ENCODE results near the gene STEAP3.

Gene STEAP3

DNA sequence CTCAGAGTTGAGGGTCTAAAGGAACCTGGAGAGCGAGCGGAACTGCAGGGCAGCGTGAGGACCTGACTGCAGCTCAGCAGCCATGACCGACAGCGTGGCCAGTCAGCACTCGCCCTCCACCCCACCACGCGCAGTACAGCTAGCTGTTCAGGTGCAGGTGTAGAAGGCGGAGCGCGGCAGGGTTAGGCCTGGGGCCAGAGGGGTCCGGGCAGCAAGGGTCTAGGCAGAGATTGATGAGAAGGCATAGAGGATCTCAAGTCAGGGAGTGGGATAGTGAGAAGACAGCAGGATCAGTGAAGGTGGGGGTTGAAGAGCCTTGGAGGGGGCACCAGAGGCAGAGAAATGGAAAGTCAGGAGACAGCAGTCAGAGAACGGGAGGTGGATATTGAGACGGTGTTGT, 71.0 kb downstream of the STEAP3 start:
- Histone ChIP-seq H3K9me3 (replicated peaks; ENCODE audit: insufficient read depth, low read length) (no peaks in the 10 kb centered on the region), H3K27me3 (replicated peaks; ENCODE audit: insufficient read depth, low read length) (no peaks in the 10 kb centered on the region), H2AFZ (ENCODE audit: low read length) (no peak overlapping the region), H3F3A (ENCODE audit: insufficient read depth, low read length) (peaks cover 11% of the 10 kb centered on the region; the same call in 1 of the 2 replicates), H3K79me2 (ENCODE audit: low read length) (no peaks in the 10 kb centered on the region), H4K20me1 (ENCODE audit: insufficient read depth, low read length) (no peaks in the 10 kb centered on the region), H3K27ac (ENCODE audit: low read length) (no peak overlapping the region), H3K4me3 (ENCODE audit: low read length) (no peak overlapping the region), H3K4me1 (ENCODE audit: low read length) (peaks cover 16% of the 10 kb centered on the region), H3K9ac (ENCODE audit: low read length) (no peak overlapping the region), H3K9me2 (replicated peaks; ENCODE audit: insufficient read depth, low read length) (no peaks in the 10 kb centered on the region), H3K4me2 (ENCODE audit: low read depth, low read length) (no peak overlapping the region), H3K36me3 (replicated peaks; ENCODE audit: insufficient read depth, low read length) (no peaks in the 10 kb centered on the region)
- TF ChIP-seq EZH2phosphoT487 (IDR thresholded peaks at IDR 0.05; ENCODE audit: low read length): no peak
- TF ChIP-seq EZH2 (optimal IDR thresholded peaks at IDR 0.05; ENCODE audit: low read depth, low read length): no peak
- TF ChIP-seq, protein P1, sequence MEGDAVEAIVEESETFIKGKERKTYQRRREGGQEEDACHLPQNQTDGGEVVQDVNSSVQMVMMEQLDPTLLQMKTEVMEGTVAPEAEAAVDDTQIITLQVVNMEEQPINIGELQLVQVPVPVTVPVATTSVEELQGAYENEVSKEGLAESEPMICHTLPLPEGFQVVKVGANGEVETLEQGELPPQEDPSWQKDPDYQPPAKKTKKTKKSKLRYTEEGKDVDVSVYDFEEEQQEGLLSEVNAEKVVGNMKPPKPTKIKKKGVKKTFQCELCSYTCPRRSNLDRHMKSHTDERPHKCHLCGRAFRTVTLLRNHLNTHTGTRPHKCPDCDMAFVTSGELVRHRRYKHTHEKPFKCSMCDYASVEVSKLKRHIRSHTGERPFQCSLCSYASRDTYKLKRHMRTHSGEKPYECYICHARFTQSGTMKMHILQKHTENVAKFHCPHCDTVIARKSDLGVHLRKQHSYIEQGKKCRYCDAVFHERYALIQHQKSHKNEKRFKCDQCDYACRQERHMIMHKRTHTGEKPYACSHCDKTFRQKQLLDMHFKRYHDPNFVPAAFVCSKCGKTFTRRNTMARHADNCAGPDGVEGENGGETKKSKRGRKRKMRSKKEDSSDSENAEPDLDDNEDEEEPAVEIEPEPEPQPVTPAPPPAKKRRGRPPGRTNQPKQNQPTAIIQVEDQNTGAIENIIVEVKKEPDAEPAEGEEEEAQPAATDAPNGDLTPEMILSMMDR (IDR thresholded peaks at IDR 0.05; ENCODE audit: low read length): no peak
- no peak for DNase-seq

DNA sequence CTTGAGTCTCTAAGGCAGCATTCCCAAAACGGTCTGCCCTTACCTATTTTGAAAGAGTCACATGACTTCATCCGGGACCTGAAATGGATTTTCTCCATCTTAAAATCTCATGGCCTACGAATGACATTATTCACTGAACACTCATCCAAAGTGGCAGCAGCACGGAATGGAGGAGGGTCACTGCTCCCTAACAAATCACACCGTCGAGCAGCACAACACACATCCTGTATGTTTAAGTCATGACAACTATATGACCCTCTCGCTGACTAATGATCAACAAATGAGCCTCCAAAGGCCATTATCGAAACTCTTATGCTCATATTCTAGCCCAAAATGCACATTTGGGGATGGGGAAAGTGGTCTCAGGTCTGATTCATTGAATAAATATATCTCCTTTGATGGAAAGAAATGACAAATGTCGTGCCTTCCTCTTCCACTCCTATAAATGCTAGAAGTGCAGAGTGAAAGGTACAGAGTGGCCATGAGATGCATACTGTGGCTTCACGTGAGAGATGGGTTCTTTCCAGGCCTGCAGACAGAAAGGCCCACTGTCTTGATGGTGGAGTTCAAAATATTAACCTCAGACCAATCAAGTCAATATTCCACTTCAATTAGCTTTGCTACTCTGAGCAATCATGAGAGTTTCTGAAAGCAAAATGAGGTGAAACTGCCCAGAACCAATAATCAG, 72.2 kb downstream of the STEAP3 start:
- no peaks in the 10 kb centered on the region for H3K79me2 ChIP-seq (ENCODE audit: low read length)
- peaks cover 16% of the 10 kb centered on the region for H3K4me1 ChIP-seq (ENCODE audit: low read length)
- no peak overlapping the region for H2AFZ ChIP-seq (ENCODE audit: low read length)
- H3K36me3 ChIP-seq (replicated peaks; ENCODE audit: insufficient read depth, low read length): no peaks in the 10 kb centered on the region
- no peak overlapping the region for H3K27ac ChIP-seq (ENCODE audit: low read length)
- no peak overlapping the region for H3K9ac ChIP-seq (ENCODE audit: low read length)
- TF ChIP-seq EZH2 (optimal IDR thresholded peaks at IDR 0.05; ENCODE audit: low read depth, low read length): no peak
- no peak for TF ChIP-seq EZH2phosphoT487 (IDR thresholded peaks at IDR 0.05; ENCODE audit: low read length)
- TF ChIP-seq, protein P1 (IDR thresholded peaks at IDR 0.05; ENCODE audit: low read length): no peak
- peaks cover 11% of the 10 kb centered on the region; the same call in 1 of the 2 replicates for H3F3A ChIP-seq (ENCODE audit: insufficient read depth, low read length)
- no peak for DNase-seq
- H3K9me2 ChIP-seq (replicated peaks; ENCODE audit: insufficient read depth, low read length): no peaks in the 10 kb centered on the region
- no peak overlapping the region for H3K4me3 ChIP-seq (ENCODE audit: low read length)
- no peaks in the 10 kb centered on the region for H3K9me3 ChIP-seq (replicated peaks; ENCODE audit: insufficient read depth, low read length)
- no peaks in the 10 kb centered on the region for H4K20me1 ChIP-seq (ENCODE audit: insufficient read depth, low read length)
- H3K4me2 ChIP-seq (ENCODE audit: low read depth, low read length): no peak overlapping the region
- no peaks in the 10 kb centered on the region for H3K27me3 ChIP-seq (replicated peaks; ENCODE audit: insufficient read depth, low read length)

DNA sequence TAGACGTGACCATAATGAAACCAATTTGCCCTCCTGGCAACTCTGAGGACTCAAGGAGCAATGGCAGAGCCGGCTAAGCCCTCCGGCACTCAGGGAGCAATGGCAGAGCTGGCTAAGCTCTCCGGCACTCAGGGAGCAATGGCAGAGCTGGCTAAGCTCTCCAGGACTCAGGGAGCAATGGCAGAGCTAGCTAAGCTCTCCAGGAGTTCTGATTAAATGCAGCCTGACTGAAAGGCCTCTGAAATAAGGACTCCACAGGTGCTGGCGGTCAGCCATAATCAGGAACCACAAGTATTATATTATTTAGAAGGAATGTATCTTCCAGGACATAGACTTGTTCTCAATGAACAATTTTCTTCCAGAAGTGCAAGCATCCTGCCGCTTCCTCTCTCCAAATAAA, 77.8 kb downstream of the STEAP3 start:
- Histone ChIP-seq H3K79me2 (ENCODE audit: low read length) (peaks cover 37% of the 10 kb centered on the region), H3K4me2 (ENCODE audit: low read depth, low read length) (no peak overlapping the region), H3K27ac (ENCODE audit: low read length) (no peak overlapping the region), H3K9ac (ENCODE audit: low read length) (no peak overlapping the region), H2AFZ (ENCODE audit: low read length) (no peak overlapping the region), H3K4me3 (ENCODE audit: low read length) (no peak overlapping the region), H3K36me3 (replicated peaks; ENCODE audit: insufficient read depth, low read length) (no peaks in the 10 kb centered on the region), H4K20me1 (ENCODE audit: insufficient read depth, low read length) (no peaks in the 10 kb centered on the region), H3K4me1 (ENCODE audit: low read length) (no peaks in the 10 kb centered on the region), H3F3A (ENCODE audit: insufficient read depth, low read length) (peaks cover 4% of the 10 kb centered on the region; the same call in 1 of the 2 replicates), H3K9me2 (replicated peaks; ENCODE audit: insufficient read depth, low read length) (no peaks in the 10 kb centered on the region), H3K27me3 (replicated peaks; ENCODE audit: insufficient read depth, low read length) (no peaks in the 10 kb centered on the region), H3K9me3 (replicated peaks; ENCODE audit: insufficient read depth, low read length) (no peaks in the 10 kb centered on the region)
- TF ChIP-seq, protein P1 (IDR thresholded peaks at IDR 0.05; ENCODE audit: low read length): no peak
- TF ChIP-seq EZH2phosphoT487 (IDR thresholded peaks at IDR 0.05; ENCODE audit: low read length): no peak
- no peak for TF ChIP-seq EZH2 (optimal IDR thresholded peaks at IDR 0.05; ENCODE audit: low read depth, low read length)
- DNase-seq: no peak
